ENCODE results near the gene PDE6D. TPM values are rescaled to one million over a fixed set of nuclear protein-coding genes. Genes with fewer than 3 reads are reported as not detected.

PDE6D gene
- total RNA-seq, 5 donors from 2014 or later (not counting 1 experiment from before 2014, with no cell fraction given), result 17.4 to 33.1 (median 25.2) TPM

DNA sequence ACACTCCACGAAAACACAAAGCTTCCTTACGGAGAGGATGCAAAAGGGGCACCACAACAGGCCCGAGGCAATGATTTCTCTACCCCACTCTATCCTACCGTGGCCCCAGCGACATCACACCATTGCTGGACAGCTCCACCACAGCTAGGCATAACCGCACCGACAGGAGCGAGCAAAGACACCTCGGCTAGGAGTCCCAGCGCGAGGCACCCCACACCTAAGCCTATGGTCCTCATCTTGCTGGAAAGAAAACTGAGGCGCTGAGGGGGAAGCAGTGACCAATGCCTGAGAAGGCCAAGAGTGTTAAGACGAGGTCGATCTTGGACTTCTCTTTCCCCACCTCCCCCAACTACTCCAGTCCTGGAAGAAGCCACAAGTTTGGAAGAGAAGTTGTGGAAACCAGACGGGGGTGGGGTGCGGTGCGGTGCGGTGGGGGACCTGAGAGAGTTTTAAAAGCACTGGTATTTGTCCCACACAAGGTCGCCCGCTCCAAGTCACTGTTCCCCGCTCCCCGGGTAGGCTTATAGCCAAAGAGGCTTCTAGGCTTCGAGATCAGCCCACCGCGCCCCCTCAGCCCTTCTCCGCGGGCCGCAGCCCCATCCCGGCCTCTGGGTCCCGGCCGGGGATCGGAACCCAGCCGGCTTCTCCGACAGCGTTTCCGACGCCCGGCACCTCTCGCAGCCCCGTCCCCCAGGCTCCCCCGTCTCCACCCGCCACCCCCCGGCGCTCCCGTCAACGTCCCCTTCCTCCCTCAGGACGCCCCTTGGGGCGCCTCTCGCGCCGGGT, 766 bp downstream of the PDE6D start:
- ATAC-seq (replicated peaks in 1 of 4), result peak; percentile 14 to 31 (median 21)

GRCh38 chr2:231769170-231770136, 11.6 kb downstream of the PDE6D start:
- peaks cover 0 to 2% of the 10 kb centered on the region in 2 donors for H3K36me3 ChIP-seq (ENCODE audit: control insufficient read depth in 2 of 2, extremely low read depth in 1 of 2, insufficient read depth in 1 of 2, low read length in 1 of 2)
- ChIA-PET POLR2A (no interaction called here), CTCF (no interaction called here)
- no peaks in the 10 kb centered on the region for H3K27me3 ChIP-seq (replicated peaks in 1 of 2; ENCODE audit: control insufficient read depth in 2 of 2, extremely low read depth in 1 of 2, insufficient read depth in 2 of 2, low read length in 1 of 2)
- peaks cover 4 to 11% of the 10 kb centered on the region in 2 experiments for H3K4me1 ChIP-seq (ENCODE audit: control insufficient read depth in 1 of 2, extremely low read depth in 1 of 2, insufficient read depth in 2 of 2, low read length in 2 of 2)
- H3K4me3 ChIP-seq (ENCODE audit: control insufficient read depth in 1 of 2, extremely low read depth in 1 of 2, low read length in 1 of 2), result no peak overlapping the region
- H3K27ac ChIP-seq (ENCODE audit: low read length), result no peak overlapping the region
- peaks cover 16 to 21% (median 19%) of the 10 kb centered on the region in 3 donors for H3K4me1 Mint-ChIP-seq
- 90% methylated on average over 3 of the region's 6 CpGs for WGBS (ENCODE audit: insufficient coverage)
- H3K27me3 Mint-ChIP-seq, result no peaks in the 10 kb centered on the region
- DNase-seq (no peak), ATAC-seq (replicated peaks in 1 of 4) (no peak)
- no peak overlapping the region for H3K4me3 Mint-ChIP-seq
- no peaks in the 10 kb centered on the region for H3K9me3 Mint-ChIP-seq
- H3K9me3 ChIP-seq, result no peaks in the 10 kb centered on the region
- no peak overlapping the region for H3K27ac Mint-ChIP-seq
- H3K36me3 Mint-ChIP-seq, result no peaks in the 10 kb centered on the region

More for the DNA sequence above, 766 bp downstream of the PDE6D start:
- H3K9me3 ChIP-seq, result no peaks in the 10 kb centered on the region
- ChIA-PET CTCF (no interaction called here), POLR2A (interaction anchor here in 1 of 2 donors (0.6 kb wide), 1 partner anchor 199 kb away, joined by 5 read pairs; no protein-coding TSS in a partner anchor)
- H3K4me3 Mint-ChIP-seq, result peak overlapping the region; percentile 97 to 98 (median 97)
- no peaks in the 10 kb centered on the region for H3K9me3 Mint-ChIP-seq
- no peak overlapping the region for H3K27ac ChIP-seq (ENCODE audit: low read length)
- H3K36me3 Mint-ChIP-seq, result no peaks in the 10 kb centered on the region
- no peaks in the 10 kb centered on the region for H3K27me3 Mint-ChIP-seq
- H3K4me1 Mint-ChIP-seq, result peaks cover 55 to 61% (median 61%) of the 10 kb centered on the region in 3 donors
- H3K36me3 ChIP-seq (ENCODE audit: control insufficient read depth in 2 of 2, extremely low read depth in 1 of 2, insufficient read depth in 1 of 2, low read length in 1 of 2), result no peaks in the 10 kb centered on the region
- H3K27ac Mint-ChIP-seq, result peak overlapping the region in 1 of 2 donors; percentile 98
- peaks cover 0 to 3% of the 10 kb centered on the region in 2 experiments for H3K27me3 ChIP-seq (replicated peaks in 1 of 2; ENCODE audit: control insufficient read depth in 2 of 2, extremely low read depth in 1 of 2, insufficient read depth in 2 of 2, low read length in 1 of 2)
- DNase-seq, result peak in 9 of 35 experiments; percentile 1 to 21 (median 3)
- peaks cover 20 to 23% of the 10 kb centered on the region in 2 experiments for H3K4me1 ChIP-seq (ENCODE audit: control insufficient read depth in 1 of 2, extremely low read depth in 1 of 2, insufficient read depth in 2 of 2, low read length in 2 of 2)
- H3K4me3 ChIP-seq (ENCODE audit: control insufficient read depth in 1 of 2, extremely low read depth in 1 of 2, low read length in 1 of 2), result peak overlapping the region; percentile 72 to 92
- WGBS (ENCODE audit: insufficient coverage), result 12% methylated on average over 31 of the region's 51 CpGs

DNA sequence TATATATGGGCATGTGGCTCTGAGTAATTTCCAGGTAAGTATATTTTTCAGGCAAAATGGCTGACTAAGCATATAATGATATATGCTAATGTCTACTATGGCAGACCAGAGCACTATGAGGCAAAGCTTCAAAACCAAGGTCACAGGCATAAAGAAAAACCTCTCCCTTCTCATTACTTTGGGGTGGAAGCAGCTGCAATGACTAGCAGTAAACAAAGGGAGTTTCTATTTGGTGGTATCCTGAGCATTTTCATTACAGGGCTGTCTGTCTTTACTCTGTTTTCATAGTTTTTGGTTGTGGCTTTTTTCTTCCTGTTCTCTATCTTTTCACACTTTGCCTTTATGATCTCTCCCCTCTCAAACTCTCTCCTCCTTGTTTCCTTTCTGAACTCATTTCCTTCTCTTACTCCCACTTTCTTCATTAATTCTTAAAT, 15.6 kb downstream of the PDE6D start:
- Histone ChIP-seq H3K9me3 (no peaks in the 10 kb centered on the region), H3K4me1 (ENCODE audit: control insufficient read depth in 1 of 2, extremely low read depth in 1 of 2, insufficient read depth in 2 of 2, low read length in 2 of 2) (peaks cover 4 to 11% of the 10 kb centered on the region in 2 experiments), H3K27ac (ENCODE audit: low read length) (no peak overlapping the region), H3K36me3 (ENCODE audit: control insufficient read depth in 2 of 2, extremely low read depth in 1 of 2, insufficient read depth in 1 of 2, low read length in 1 of 2) (no peaks in the 10 kb centered on the region), H3K4me3 (ENCODE audit: control insufficient read depth in 1 of 2, extremely low read depth in 1 of 2, low read length in 1 of 2) (no peak overlapping the region), H3K27me3 (replicated peaks in 1 of 2; ENCODE audit: control insufficient read depth in 2 of 2, extremely low read depth in 1 of 2, insufficient read depth in 2 of 2, low read length in 1 of 2) (no peaks in the 10 kb centered on the region)
- no peaks in the 10 kb centered on the region for H3K9me3 Mint-ChIP-seq
- ChIA-PET POLR2A (no interaction called here), CTCF (no interaction called here)
- peak in 1 of 4 experiments; percentile 12 for ATAC-seq (replicated peaks in 1 of 4)
- no peak for DNase-seq
- H3K4me1 Mint-ChIP-seq, result peaks cover 16 to 21% (median 19%) of the 10 kb centered on the region in 3 donors
- no peaks in the 10 kb centered on the region for H3K27me3 Mint-ChIP-seq
- H3K4me3 Mint-ChIP-seq, result no peak overlapping the region
- no peaks in the 10 kb centered on the region for H3K36me3 Mint-ChIP-seq
- H3K27ac Mint-ChIP-seq, result peak overlapping the region in 1 of 2 donors; percentile 51

- Histone ChIP-seq H3K36me3 (ENCODE audit: control insufficient read depth in 2 of 2, extremely low read depth in 1 of 2, insufficient read depth in 1 of 2, low read length in 1 of 2) (no peaks in the 10 kb centered on the region), H3K4me3 (ENCODE audit: control insufficient read depth in 1 of 2, extremely low read depth in 1 of 2, low read length in 1 of 2) (no peak overlapping the region), H3K27ac (ENCODE audit: low read length) (no peak overlapping the region), H3K9me3 (no peaks in the 10 kb centered on the region), H3K27me3 (replicated peaks in 1 of 2; ENCODE audit: control insufficient read depth in 2 of 2, extremely low read depth in 1 of 2, insufficient read depth in 2 of 2, low read length in 1 of 2) (no peaks in the 10 kb centered on the region), H3K4me1 (ENCODE audit: control insufficient read depth in 1 of 2, extremely low read depth in 1 of 2, insufficient read depth in 2 of 2, low read length in 2 of 2) (peaks cover 4 to 11% of the 10 kb centered on the region in 2 experiments)
- no peaks in the 10 kb centered on the region for H3K36me3 Mint-ChIP-seq
- CTCF ChIA-PET, result no interaction called here
- H3K4me3 Mint-ChIP-seq, result no peak overlapping the region
- H3K27ac Mint-ChIP-seq, result no peak overlapping the region
- POLR2A ChIA-PET, result no interaction called here
- DNase-seq, result no peak
- no CpG with 5 or more reads among the region's 4 CpGs for WGBS (ENCODE audit: insufficient coverage)
- no peaks in the 10 kb centered on the region for H3K27me3 Mint-ChIP-seq
- ATAC-seq (replicated peaks in 1 of 4), result no peak
- no peaks in the 10 kb centered on the region for H3K9me3 Mint-ChIP-seq
- peaks cover 16 to 20% (median 19%) of the 10 kb centered on the region in 3 donors for H3K4me1 Mint-ChIP-seq
Observed at GRCh38 chr2:231764760-231765159, 16.3 kb downstream of the PDE6D start.

- H3K27ac Mint-ChIP-seq, result no peak overlapping the region
- POLR2A ChIA-PET, result interaction anchor here in 1 of 2 donors (0.6 kb wide), 1 partner anchor 15 kb away, joined by 6 read pairs; no protein-coding TSS in a partner anchor
Observed at GRCh38 chr2:231764124-231764523, 17.0 kb downstream of the PDE6D start.

GRCh38 chr2:231761735-231762134, 19.3 kb downstream of the PDE6D start:
- Histone ChIP-seq H3K36me3 (ENCODE audit: control insufficient read depth in 2 of 2, extremely low read depth in 1 of 2, insufficient read depth in 1 of 2, low read length in 1 of 2) (no peaks in the 10 kb centered on the region), H3K4me1 (ENCODE audit: control insufficient read depth in 1 of 2, extremely low read depth in 1 of 2, insufficient read depth in 2 of 2, low read length in 2 of 2) (peaks cover 4 to 11% of the 10 kb centered on the region in 2 experiments), H3K4me3 (ENCODE audit: control insufficient read depth in 1 of 2, extremely low read depth in 1 of 2, low read length in 1 of 2) (no peak overlapping the region), H3K9me3 (no peaks in the 10 kb centered on the region), H3K27me3 (replicated peaks in 1 of 2; ENCODE audit: control insufficient read depth in 2 of 2, extremely low read depth in 1 of 2, insufficient read depth in 2 of 2, low read length in 1 of 2) (no peaks in the 10 kb centered on the region), H3K27ac (ENCODE audit: low read length) (no peak overlapping the region)
- POLR2A ChIA-PET, result interaction anchor here in 1 of 2 donors (0.9 kb wide), 1 partner anchor 190 kb away, joined by 4 read pairs; no protein-coding TSS in a partner anchor
- CTCF ChIA-PET, result interaction anchor here (0.6 to 0.7 kb wide), 3 partner anchors 16 to 109 kb away, joined by 3 to 8 read pairs (median 3); no protein-coding TSS in a partner anchor
- H3K27me3 Mint-ChIP-seq, result no peaks in the 10 kb centered on the region
- no peak for ATAC-seq (replicated peaks in 1 of 4)
- H3K27ac Mint-ChIP-seq, result no peak overlapping the region
- no peak for DNase-seq
- 88% methylated on average over 1 of the region's 2 CpGs for WGBS (ENCODE audit: insufficient coverage)
- no peak overlapping the region for H3K4me3 Mint-ChIP-seq
- H3K36me3 Mint-ChIP-seq, result no peaks in the 10 kb centered on the region
- peaks cover 14 to 19% (median 16%) of the 10 kb centered on the region in 3 donors for H3K4me1 Mint-ChIP-seq
- no peaks in the 10 kb centered on the region for H3K9me3 Mint-ChIP-seq

More at GRCh38 chr2:231764124-231764523, 17.0 kb downstream of the PDE6D start:
- H3K36me3 Mint-ChIP-seq, result no peaks in the 10 kb centered on the region
- no peak overlapping the region for H3K4me3 Mint-ChIP-seq
- H3K9me3 Mint-ChIP-seq, result no peaks in the 10 kb centered on the region
- CTCF ChIA-PET, result interaction anchor here in 1 of 2 donors (0.6 kb wide), 1 partner anchor 96 kb away, joined by 5 read pairs; no protein-coding TSS in a partner anchor
- Histone ChIP-seq H3K9me3 (no peaks in the 10 kb centered on the region), H3K27ac (ENCODE audit: low read length) (no peak overlapping the region), H3K4me3 (ENCODE audit: control insufficient read depth in 1 of 2, extremely low read depth in 1 of 2, low read length in 1 of 2) (no peak overlapping the region), H3K4me1 (ENCODE audit: control insufficient read depth in 1 of 2, extremely low read depth in 1 of 2, insufficient read depth in 2 of 2, low read length in 2 of 2) (peaks cover 4 to 11% of the 10 kb centered on the region in 2 experiments), H3K27me3 (replicated peaks in 1 of 2; ENCODE audit: control insufficient read depth in 2 of 2, extremely low read depth in 1 of 2, insufficient read depth in 2 of 2, low read length in 1 of 2) (no peaks in the 10 kb centered on the region), H3K36me3 (ENCODE audit: control insufficient read depth in 2 of 2, extremely low read depth in 1 of 2, insufficient read depth in 1 of 2, low read length in 1 of 2) (no peaks in the 10 kb centered on the region)
- no peaks in the 10 kb centered on the region for H3K27me3 Mint-ChIP-seq
- no peak for ATAC-seq (replicated peaks in 1 of 4)
- no peak for DNase-seq
- peaks cover 14 to 19% (median 16%) of the 10 kb centered on the region in 3 donors for H3K4me1 Mint-ChIP-seq

Data from T-cell (primary cell).